HG03139 (cell line): ENCODE data around the gene DIPK1B.
"Not testable (repeated sequence)": the region's sequence is repeated elsewhere in the genome, so short reads cannot be mapped to it uniquely, and the experiment has no call there.

Experiments used
- ATAC-seq: cut with Tn5 transposase; IDR thresholded peaks from one replicate; pipeline ENCODE4 v1.9.1; 2021; ENCODE audit not compliant: unreplicated experiment

Gene DIPK1B

GRCh38 chr9:136751814-136752213 is 39.4 kb downstream of the DIPK1B start:
- ATAC-seq, result no peak

- ATAC-seq, result no peak
Observed at GRCh38 chr9:136753371-136754058, 41.1 kb downstream of the DIPK1B start.

GRCh38 chr9:136754059-136754572 is 41.7 kb downstream of the DIPK1B start:
- ATAC-seq, result no peak

GRCh38 chr9:136754626-136755301 is 42.4 kb downstream of the DIPK1B start:
- ATAC-seq, result no peak

GRCh38 chr9:136755302-136756133 is 43.1 kb downstream of the DIPK1B start:
- not testable (repeated sequence) for ATAC-seq

- ATAC-seq, result no peak
Observed at GRCh38 chr9:136756134-136756438, 43.7 kb downstream of the DIPK1B start.

GRCh38 chr9:136756836-136757235 is 44.5 kb downstream of the DIPK1B start:
- ATAC-seq, result no peak

GRCh38 chr9:136757328-136757727 is 45.0 kb downstream of the DIPK1B start:
- no peak for ATAC-seq

GRCh38 chr9:136757751-136758140 is 45.4 kb downstream of the DIPK1B start:
- no peak for ATAC-seq

- no peak for ATAC-seq
Observed at GRCh38 chr9:136759001-136759400, 46.6 kb downstream of the DIPK1B start.

- no peak for ATAC-seq
Observed at GRCh38 chr9:136759436-136760325, 47.3 kb downstream of the DIPK1B start.

GRCh38 chr9:136760424-136760823 is 48.1 kb downstream of the DIPK1B start:
- no peak for ATAC-seq

GRCh38 chr9:136760834-136761544 is 48.6 kb downstream of the DIPK1B start:
- not testable (repeated sequence) for ATAC-seq

GRCh38 chr9:136761545-136761981 is 49.2 kb downstream of the DIPK1B start:
- no peak for ATAC-seq

- no peak for ATAC-seq
Observed at GRCh38 chr9:136762221-136762691, 49.9 kb downstream of the DIPK1B start.

- no peak for ATAC-seq
Observed at GRCh38 chr9:136762915-136763648, 50.7 kb downstream of the DIPK1B start.

- ATAC-seq, result no peak
Observed at GRCh38 chr9:136763649-136764035, 51.3 kb downstream of the DIPK1B start.

GRCh38 chr9:136764301-136764891 is 52.0 kb downstream of the DIPK1B start, which contains the start of gene LCN15:
TSS of gene LCN15 (minus strand) at chr9:136764518. CDS start at chr9:136764488, 30 bp downstream.
- ATAC-seq, result no peak

GRCh38 chr9:136765041-136765440 is 52.7 kb downstream of the DIPK1B start:
- no peak for ATAC-seq
